Dermis blood vessel endothelial cell (primary cell): ENCODE results near the gene PML. TPM values are rescaled to one million over a fixed set of nuclear protein-coding genes. Genes with fewer than 3 reads are reported as not detected.
"Not testable (repeated sequence)": the region's sequence is repeated elsewhere in the genome, so short reads cannot be mapped to it uniquely, and the experiment has no call there.

Source experiments
- DNase-seq: peaks from one replicate; pipeline ENCODE4 v3.0.0; 2010
- total RNA-seq: library from RNA; depleted of rRNA; stranded (reverse); fragments of >200 nt; gene quantifications from 2 replicates; pipeline ENCODE4 v1.2.3, GENCODE V29; 2014

Gene PML
- total RNA-seq, 1 donor from 2014 or later = 95.5 TPM

GRCh38 chr15:74062236-74062635, 67.7 kb downstream of the PML start:
- no peak for DNase-seq

GRCh38 chr15:74062671-74063070, 68.2 kb downstream of the PML start:
- DNase-seq = no peak

- DNase-seq = not testable (repeated sequence)
Observed at GRCh38 chr15:74063425-74064146, 69.1 kb downstream of the PML start.

- DNase-seq = not testable (repeated sequence)
Observed at GRCh38 chr15:74064183-74064582, 69.7 kb downstream of the PML start.

GRCh38 chr15:74064822-74065221, 70.3 kb downstream of the PML start:
- DNase-seq = not testable (repeated sequence)

GRCh38 chr15:74065684-74066411, 71.3 kb downstream of the PML start:
- DNase-seq = not testable (repeated sequence)

GRCh38 chr15:74071645-74072044, 77.1 kb downstream of the PML start:
- DNase-seq = not testable (repeated sequence)

- DNase-seq = not testable (repeated sequence)
Observed at GRCh38 chr15:74072132-74072531, 77.6 kb downstream of the PML start.

GRCh38 chr15:74072614-74073337, 78.3 kb downstream of the PML start:
- not testable (repeated sequence) for DNase-seq

GRCh38 chr15:74075781-74076180, 81.3 kb downstream of the PML start:
- not testable (repeated sequence) for DNase-seq

- DNase-seq = not testable (repeated sequence)
Observed at GRCh38 chr15:74082450-74082849, 87.9 kb downstream of the PML start, which contains the start of gene GOLGA6A. Gene GOLGA6A, minus strand, starts transcription at chr15:74082550. Its CDS starts 41 bp downstream, at chr15:74082509.

GRCh38 chr15:74094567-74094966, 100.1 kb downstream of the PML start:
- DNase-seq = not testable (repeated sequence)

GRCh38 chr15:74095610-74096009, 101.1 kb downstream of the PML start:
- not testable (repeated sequence) for DNase-seq

GRCh38 chr15:74096753-74097474, 102.4 kb downstream of the PML start:
- DNase-seq = not testable (repeated sequence)

Other genes starting within 250 kb of the PML start
- not detected in 2 replicates for gene INSYN1, start 241.4 kb upstream of the PML start, total RNA-seq
- gene TBC1D21, start 121.2 kb upstream of the PML start, total RNA-seq = not detected in 2 replicates
- 0.68 and 0.70 TPM in 2 replicates for gene LOXL1, start 68.3 kb upstream of the PML start, total RNA-seq
- 19.9 and 22.3 TPM in 2 replicates for gene STOML1, start 2.4 kb upstream of the PML start, total RNA-seq
- gene GOLGA6A, start 87.8 kb downstream of the PML start, total RNA-seq = not detected in 2 replicates
- not detected in 2 replicates for gene ISLR2, start 135.9 kb downstream of the PML start, total RNA-seq
- gene ISLR, start 179.0 kb downstream of the PML start, total RNA-seq = 0.17 and 0.79 TPM in 2 replicates
- gene STRA6, start 208.1 kb downstream of the PML start, total RNA-seq = 0.51 TPM in 1 of 2 replicates, not detected in the other
- 0.05 TPM in 1 of 2 replicates, not detected in the other for gene CCDC33, start 241.6 kb downstream of the PML start, total RNA-seq